Sigmoid colon (tissue), 7 donors: Measurements from ENCODE around the gene HHAT. TPM values are rescaled to one million over a fixed set of nuclear protein-coding genes. Genes with fewer than 3 reads are reported as not detected.

Source experiments
- DNase-seq: peaks from one replicate; pipeline ENCODE4 v3.0.0-alpha.2; 2019
- H3K27ac ChIP-seq, 4 donors: fragments of 200-600 bp; sonication (generic); one replicate each; pipeline ENCODE4 v1.5.1; 2016 to 2019; ENCODE audit warnings: mild to moderate bottlenecking in 1 of 4
- H3K27me3 ChIP-seq, 3 donors: fragments of 200-600 bp; sonication (generic); one replicate each; pipeline ENCODE4 v1.5.1; 2019; ENCODE audit warnings: mild to moderate bottlenecking in 1 of 3
- H3K36me3 ChIP-seq, 4 donors: fragments of 200-600 bp; sonication (generic); one replicate each; pipeline ENCODE4 v1.5.1; 2016 to 2019
- H3K4me1 ChIP-seq, 4 donors: fragments of 200-600 bp; sonication (generic); one replicate each; pipeline ENCODE4 v1.5.1; 2017 to 2019
- H3K4me3 ChIP-seq, 4 donors: fragments of 200-600 bp; sonication (generic); one replicate each; pipeline ENCODE4 v1.5.1; 2017 to 2019; ENCODE audit warnings: mild to moderate bottlenecking in 2 of 4, moderate library complexity in 1 of 4
- H3K9me3 ChIP-seq, 4 donors: fragments of 200-600 bp in 3 of 4; sonication (generic) in 3 of 4; one replicate each; pipeline versions ENCODE4 v1.5.1 to v1.6.1; 2013 to 2019
- CTCF ChIP-seq, 4 experiments: fragments of 450-650 bp in 3 of 4; fragments of 200-600 bp in 1 of 4; IDR thresholded peaks; one replicate each; pipeline ENCODE4 v1.5.1; 2016 to 2019; ENCODE audit warnings: antibody characterized with exemption in 4 of 4, mild to moderate bottlenecking in 3 of 4, moderate library complexity in 2 of 4
- EP300 ChIP-seq, 4 donors: sonication (generic); formaldehyde crosslinking; IDR thresholded peaks; one replicate each; pipeline ENCODE4 v1.6.1; 2017; ENCODE audit warnings: antibody characterized with exemption in 4 of 4
- POLR2A ChIP-seq, 2 donors: fragments of 450-650 bp; IDR thresholded peaks; one replicate each; pipeline ENCODE4 v1.6.1; 2016; ENCODE audit warnings: antibody characterized with exemption in 2 of 2, mild to moderate bottlenecking in 2 of 2, moderate library complexity in 2 of 2
- POLR2AphosphoS5 ChIP-seq, 4 donors: sonication (generic); formaldehyde crosslinking; IDR thresholded peaks; one replicate each; pipeline ENCODE4 v1.6.1; 2017; ENCODE audit warnings: antibody characterized with exemption in 4 of 4
- WGBS, 2 donors: extraction: QIAGEN DNeasy Blood & Tissue Kit; methylation state at CpG; one replicate each; pipeline ENCODE4 v1.1.7; 2013; 5-methylcytosine and 5-hydroxymethylcytosine counted together
- intact Hi-C: fragments of 100-400 bp; cut with DNase I; formaldehyde crosslinking; loops from one replicate; pipeline ENCODE4 v1.15.1; 2023
- polyA plus RNA-seq, 3 donors: library from polyadenylated mRNA; stranded (reverse); fragments of 200-250 nt; gene quantifications; one replicate each; pipeline ENCODE4 v1.2.3, GENCODE V29; 2013
- total RNA-seq, 4 donors: library from RNA; depleted of rRNA; stranded (reverse); fragments of >200 nt; gene quantifications; one replicate each; pipeline ENCODE4 v1.1.0, GENCODE V29; 2016
- donor health status: healthy with polysubstance abuse.
- donor health status: Bipolar disorder and iron deficiency.
- donor health status: healthy.

HHAT gene
- total and polyA plus RNA-seq, 7 donors = 0.46 to 6.4 (median 2.1) TPM

- no peak for TF ChIP-seq POLR2A (IDR thresholded peaks at IDR 0.05)
- 96 to 97% methylated on average over 2 of the region's 2 CpGs for WGBS, 2 donors
- intact Hi-C loops = no loop called here
- Histone ChIP-seq H3K4me1 (no peaks in the 10 kb centered on the region), H3K36me3 (no peaks in the 10 kb centered on the region), H3K9me3 (no peaks in the 10 kb centered on the region), H3K27ac (no peak overlapping the region), H3K27me3 (no peaks in the 10 kb centered on the region), H3K4me3 (no peak overlapping the region)
- no peak for DNase-seq
These were observed 138.8 kb downstream of the HHAT start for GRCh38 chr1:210467440-210468043.

- H3K27ac ChIP-seq = no peak overlapping the region
- no peaks in the 10 kb centered on the region for H3K36me3 ChIP-seq
- H3K4me1 ChIP-seq = no peaks in the 10 kb centered on the region
- 85 to 88% methylated on average over 3 of the region's 3 CpGs for WGBS, 2 donors
- H3K4me3 ChIP-seq = no peak overlapping the region
- no peak for DNase-seq
- intact Hi-C loops = no loop called here
- no peaks in the 10 kb centered on the region for H3K9me3 ChIP-seq
- no peak for TF ChIP-seq EP300 (IDR thresholded peaks at IDR 0.05)
- TF ChIP-seq POLR2A (IDR thresholded peaks at IDR 0.05) = no peak
- TF ChIP-seq CTCF (IDR thresholded peaks at IDR 0.05) = no peak
- no peak for TF ChIP-seq POLR2AphosphoS5 (IDR thresholded peaks at IDR 0.05)
- no peaks in the 10 kb centered on the region for H3K27me3 ChIP-seq
These were observed 140.7 kb downstream of the HHAT start for GRCh38 chr1:210469441-210469840.

GRCh38 chr1:210475321-210475720, 146.6 kb downstream of the HHAT start:
- no peak for TF ChIP-seq POLR2AphosphoS5 (IDR thresholded peaks at IDR 0.05)
- TF ChIP-seq CTCF (IDR thresholded peaks at IDR 0.05) = no peak
- TF ChIP-seq POLR2A (IDR thresholded peaks at IDR 0.05) = no peak
- TF ChIP-seq EP300 (IDR thresholded peaks at IDR 0.05) = no peak
- H3K27me3 ChIP-seq = no peaks in the 10 kb centered on the region
- H3K27ac ChIP-seq = no peak overlapping the region
- H3K4me3 ChIP-seq = no peak overlapping the region
- H3K36me3 ChIP-seq = no peaks in the 10 kb centered on the region
- H3K4me1 ChIP-seq = peaks cover 0 to 8% (median 3%) of the 10 kb centered on the region in 4 donors
- no peak for DNase-seq
- intact Hi-C loops = no loop called here
- H3K9me3 ChIP-seq = no peaks in the 10 kb centered on the region

GRCh38 chr1:210475806-210476205, 147.1 kb downstream of the HHAT start:
- H3K27me3 ChIP-seq = no peaks in the 10 kb centered on the region
- H3K9me3 ChIP-seq = no peaks in the 10 kb centered on the region
- WGBS, 2 donors = 70 to 81% methylated on average over 2 of the region's 2 CpGs

GRCh38 chr1:210476730-210477129, 148.0 kb downstream of the HHAT start:
- TF ChIP-seq CTCF (IDR thresholded peaks at IDR 0.05) = no peak
- no peak for TF ChIP-seq POLR2AphosphoS5 (IDR thresholded peaks at IDR 0.05)
- no peak for TF ChIP-seq POLR2A (IDR thresholded peaks at IDR 0.05)
- no peak for TF ChIP-seq EP300 (IDR thresholded peaks at IDR 0.05)
- DNase-seq = no peak
- Histone ChIP-seq H3K9me3 (no peaks in the 10 kb centered on the region), H3K27me3 (no peaks in the 10 kb centered on the region), H3K4me3 (no peak overlapping the region), H3K27ac (no peak overlapping the region), H3K36me3 (no peaks in the 10 kb centered on the region), H3K4me1 (peaks cover 0 to 8% (median 3%) of the 10 kb centered on the region in 4 donors)
- intact Hi-C loops = no loop called here
- 92 to 95% methylated on average over 1 of the region's 1 CpG for WGBS, 2 donors

More at GRCh38 chr1:210475806-210476205, 147.1 kb downstream of the HHAT start:
- intact Hi-C loops = no loop called here
- Histone ChIP-seq H3K4me1 (peaks cover 0 to 8% (median 3%) of the 10 kb centered on the region in 4 donors), H3K36me3 (no peaks in the 10 kb centered on the region), H3K27ac (no peak overlapping the region), H3K4me3 (no peak overlapping the region)
- DNase-seq = no peak
- TF ChIP-seq POLR2AphosphoS5 (IDR thresholded peaks at IDR 0.05) = no peak
- no peak for TF ChIP-seq EP300 (IDR thresholded peaks at IDR 0.05)
- TF ChIP-seq POLR2A (IDR thresholded peaks at IDR 0.05) = no peak
- TF ChIP-seq CTCF (IDR thresholded peaks at IDR 0.05) = no peak
